Ureter (tissue), 1 donor: Measurements from ENCODE around the gene SYTL2. TPM values are rescaled to one million over a fixed set of nuclear protein-coding genes. Genes with fewer than 3 reads are reported as not detected.

Source experiments
- DNase-seq: peaks from one replicate; pipeline ENCODE4 v3.0.0-alpha.2; 2020; ENCODE audit warnings: low spot score
- total RNA-seq: library from RNA; stranded (reverse); gene quantifications from one replicate; pipeline ENCODE4 v1.2.4, GENCODE V29; 2023
- donor health status: DM: yes; HTN: yes; CAD: no.

The SYTL2 gene
- total RNA-seq, 1 donor from 2014 or later = 254 TPM

DNA sequence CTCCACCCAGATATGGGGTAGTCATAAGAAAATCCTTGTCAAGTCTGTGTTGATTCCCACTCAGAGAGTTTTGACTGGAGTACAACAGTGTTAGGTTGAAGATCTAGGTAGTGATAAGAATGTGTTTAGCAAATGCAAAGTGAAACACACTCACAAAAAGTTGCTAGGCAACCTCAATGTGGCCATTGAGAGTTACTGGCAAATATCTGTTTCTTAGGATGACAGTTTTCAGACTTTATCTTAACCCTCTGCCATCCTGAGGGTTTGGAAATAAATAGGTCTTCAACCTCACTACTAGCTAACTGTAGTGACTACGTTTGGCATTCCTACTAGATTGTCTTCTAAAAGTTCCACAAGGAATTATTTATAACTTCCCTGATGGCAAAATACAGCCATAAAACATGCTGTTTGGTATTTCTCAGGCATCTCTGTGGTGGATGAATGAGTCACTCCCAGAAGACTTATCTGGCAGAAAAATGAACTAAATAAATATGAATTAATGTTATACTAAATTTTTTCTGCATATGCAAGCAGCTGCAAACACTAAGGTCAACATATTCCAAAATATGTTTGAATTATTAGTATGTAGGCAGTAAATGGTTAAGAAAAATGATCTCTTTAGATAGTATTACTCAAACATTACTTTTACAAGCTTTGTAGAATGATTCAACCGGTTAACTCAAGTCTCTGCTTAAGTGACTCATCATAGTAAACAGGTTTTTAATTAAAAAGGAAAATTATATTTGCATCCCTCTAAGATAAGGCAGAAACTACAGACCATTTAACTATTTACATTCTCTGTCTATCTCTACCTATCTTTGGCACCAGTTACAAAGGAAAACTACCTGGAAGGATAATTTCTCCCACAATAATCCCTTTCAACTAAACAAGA, 17.1 kb upstream of the SYTL2 start:
- no peak for DNase-seq

DNA sequence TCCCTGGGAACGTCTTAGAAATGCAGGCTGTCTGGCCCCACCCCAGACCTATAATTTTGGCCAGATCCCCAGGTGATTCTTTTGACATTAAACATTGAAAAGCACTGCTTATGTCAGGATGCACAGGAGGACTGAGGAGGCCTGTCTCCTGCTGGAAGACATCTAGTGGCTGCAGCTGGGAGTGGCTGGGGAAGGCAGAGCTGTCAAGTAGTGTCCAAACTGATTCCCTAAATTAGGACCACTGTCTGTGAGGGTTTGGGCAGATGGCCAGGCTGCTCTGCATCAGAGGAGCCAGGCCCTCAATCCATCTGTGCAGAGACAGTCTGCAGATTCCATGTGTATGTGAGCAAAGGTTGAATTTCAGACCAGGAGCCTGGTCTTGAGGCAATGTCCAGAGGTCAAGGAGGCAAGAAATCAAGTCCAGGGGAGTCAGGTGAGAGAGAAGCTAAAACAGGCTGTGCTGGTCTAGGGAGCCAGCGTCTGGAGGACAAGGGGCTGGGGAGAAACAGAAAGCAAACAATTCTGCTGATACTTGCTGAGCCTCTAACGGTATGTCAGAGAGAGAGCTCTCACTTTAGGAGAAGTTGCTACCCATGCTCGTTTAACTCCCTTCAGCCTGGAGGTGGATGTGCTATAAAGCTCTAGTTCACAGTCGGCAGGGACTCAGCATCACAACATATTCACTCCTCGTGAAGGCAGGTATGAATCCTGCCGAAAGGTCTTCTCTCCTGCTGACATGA, 15.3 kb upstream of the SYTL2 start:
- no peak for DNase-seq

DNA sequence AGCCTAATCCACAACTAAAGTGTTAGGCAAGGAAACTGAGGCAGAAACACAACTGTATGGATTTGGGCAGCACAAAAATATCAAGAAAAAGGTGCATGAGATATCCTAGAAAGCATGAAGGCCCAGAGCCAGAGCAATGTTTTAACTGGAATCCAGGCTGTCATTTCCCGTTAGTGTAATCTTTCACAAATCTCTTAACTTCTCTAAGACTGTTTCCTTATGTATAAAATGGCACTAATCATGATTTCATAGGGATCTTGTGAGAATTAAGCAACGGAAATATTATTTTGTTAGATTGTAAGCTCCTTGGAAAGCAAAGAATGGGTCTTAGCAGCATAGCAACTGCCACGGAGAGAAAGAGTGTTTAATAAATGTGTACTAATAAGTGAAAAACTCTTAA, 14.7 kb upstream of the SYTL2 start:
- no peak for DNase-seq

DNA sequence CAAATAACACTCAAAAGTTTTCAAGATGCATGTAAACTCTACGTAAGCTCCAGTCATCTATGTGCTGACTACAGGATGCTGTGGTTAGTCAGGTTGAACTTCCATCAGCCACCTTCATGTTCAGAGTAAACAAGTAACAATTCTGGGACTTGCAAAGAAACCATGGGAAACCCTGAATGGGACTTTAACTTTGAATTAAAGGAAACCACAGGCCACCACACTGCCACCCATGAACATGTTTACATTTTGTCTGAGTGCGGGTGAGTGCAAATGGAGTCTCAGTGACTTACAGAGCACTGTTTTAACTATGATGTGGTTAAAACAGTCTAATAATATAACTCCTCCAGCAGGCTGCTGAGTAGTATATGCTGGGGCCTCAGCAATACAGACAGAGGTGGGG, 12.9 kb upstream of the SYTL2 start:
- DNase-seq = no peak

DNA sequence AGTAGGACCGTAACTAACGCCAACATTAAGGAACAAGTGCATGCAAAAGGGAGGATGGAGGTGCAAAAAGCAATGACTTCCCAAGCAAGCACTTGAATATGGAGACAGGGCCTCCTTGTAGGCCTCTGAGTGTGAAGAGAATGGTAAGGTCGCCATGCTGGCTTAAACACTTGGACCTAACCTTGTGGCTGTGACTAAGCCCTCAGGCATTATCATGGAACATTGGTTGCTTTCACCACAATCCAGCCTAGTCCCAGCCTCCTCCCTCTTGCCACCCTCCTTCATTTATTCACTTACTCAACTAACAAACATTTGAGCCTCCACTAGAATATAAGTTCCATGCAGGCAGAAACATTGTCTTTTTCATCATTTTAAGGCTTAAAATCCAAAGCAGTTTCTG, 11.9 kb upstream of the SYTL2 start:
- DNase-seq = no peak

DNA sequence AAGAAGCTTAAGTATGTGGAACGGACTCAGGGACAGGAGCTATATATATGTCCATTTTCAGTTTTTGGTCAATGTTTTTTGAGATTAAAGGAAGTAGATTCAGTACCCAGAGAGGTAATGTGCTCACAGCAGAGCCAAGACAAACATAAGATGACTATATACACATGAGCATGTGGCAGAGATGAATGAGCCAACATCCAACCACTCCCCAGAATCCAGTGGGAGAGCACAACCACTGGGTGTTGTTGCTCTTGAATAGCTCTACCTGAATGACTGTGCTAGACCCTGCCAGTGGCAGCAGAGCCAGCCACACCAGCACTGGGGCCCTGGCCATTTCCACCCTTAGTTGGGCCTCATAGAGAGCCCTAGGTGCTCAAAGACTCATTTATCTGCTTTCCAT, 10.7 kb upstream of the SYTL2 start:
- DNase-seq = no peak

DNA sequence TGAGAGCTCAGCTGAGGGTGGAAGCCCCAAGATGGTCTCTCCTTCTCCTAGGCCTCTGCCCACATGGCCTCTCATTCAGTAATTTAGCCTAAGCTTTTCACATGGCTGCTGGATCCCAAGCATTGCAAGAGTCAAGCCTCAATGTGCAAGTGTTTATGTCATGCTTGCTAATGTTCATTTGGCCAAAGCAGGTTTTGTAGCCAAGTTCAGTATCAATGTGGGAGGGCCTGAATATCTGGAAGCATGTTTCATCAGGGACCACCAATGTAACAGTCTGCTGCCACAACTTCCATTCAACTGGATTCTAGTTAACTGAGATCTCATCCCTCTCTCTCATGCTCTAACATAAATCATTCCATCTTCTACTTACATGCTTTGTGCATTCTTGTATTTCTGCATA, 8.5 kb upstream of the SYTL2 start:
- no peak for DNase-seq

DNA sequence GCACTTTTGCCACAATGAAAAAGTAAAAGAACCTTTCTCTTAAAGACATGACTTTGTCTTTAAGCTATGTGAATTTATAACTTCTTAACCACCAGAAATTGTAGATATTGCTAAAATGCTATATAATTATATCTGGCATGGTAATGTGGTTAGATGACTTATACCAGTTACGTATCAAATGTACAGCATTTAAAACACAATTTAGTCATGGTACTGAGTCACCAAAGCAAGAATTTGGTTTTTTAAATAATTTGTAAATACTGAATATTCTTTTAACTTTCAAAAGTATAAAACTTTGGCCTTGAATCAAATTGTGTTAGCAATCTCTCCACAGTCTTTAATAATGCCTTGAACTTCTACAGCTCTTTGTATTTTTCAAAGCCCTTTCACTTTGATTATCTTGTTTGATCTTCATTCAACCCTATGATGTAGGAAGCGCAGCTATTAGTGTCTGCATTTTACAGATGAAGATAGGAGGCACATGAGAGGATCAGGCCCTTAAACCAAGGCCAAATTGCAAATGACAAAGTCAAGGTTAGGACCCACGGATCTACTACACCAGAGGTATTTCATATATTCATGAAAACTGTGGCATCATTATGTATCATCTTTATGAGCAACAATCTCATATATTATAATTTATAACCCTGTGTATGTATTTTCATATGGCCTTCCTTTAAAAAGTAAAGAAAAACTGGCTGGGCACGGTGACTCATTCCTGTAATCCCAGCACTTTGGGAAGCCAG, 4.4 kb upstream of the SYTL2 start:
- no peak for DNase-seq

DNA sequence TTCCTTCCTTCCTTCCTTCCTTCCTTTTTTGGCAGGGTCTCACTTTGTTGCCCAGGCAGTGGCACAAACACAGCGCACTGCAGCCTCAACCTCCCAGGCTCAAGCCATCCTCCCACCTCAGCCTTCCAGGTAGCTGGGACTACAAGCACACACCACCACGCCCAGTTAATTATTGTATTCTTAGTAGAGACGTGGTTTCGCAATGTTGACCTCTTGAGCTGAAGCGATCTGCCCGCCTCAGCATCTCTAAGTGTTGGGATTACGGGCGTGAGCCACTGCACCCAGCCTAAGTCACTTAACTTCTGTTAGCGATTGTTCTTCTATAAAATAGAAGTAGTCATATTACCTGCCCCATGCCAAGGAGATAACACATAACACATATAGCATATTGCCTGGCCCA, 2.8 kb upstream of the SYTL2 start:
- no peak for DNase-seq

DNA sequence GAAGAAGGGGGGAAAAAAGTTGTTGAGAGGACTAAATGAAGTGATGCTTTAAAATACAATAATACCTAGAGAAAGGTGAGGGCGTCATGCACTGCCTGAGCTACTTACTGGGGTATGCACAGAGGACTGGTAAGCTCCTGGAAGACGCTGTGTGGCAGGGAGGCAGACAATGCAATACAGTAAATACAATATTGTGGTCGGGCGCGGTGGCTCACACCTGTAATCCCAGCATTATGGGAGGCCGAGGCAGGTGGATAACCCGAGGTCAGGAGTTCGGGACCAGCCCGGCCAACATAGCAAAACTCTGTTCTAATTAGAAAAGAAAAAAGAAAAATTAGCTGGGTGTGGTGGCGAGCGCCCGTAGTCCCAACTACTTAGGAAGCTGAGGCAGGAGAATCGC, 683 bp upstream of the SYTL2 start:
- no peak for DNase-seq

- DNase-seq = no peak
These were observed 445 bp downstream of the SYTL2 start for GRCh38 chr11:85810521-85810870.

- no peak for DNase-seq
These were observed 1.1 kb downstream of the SYTL2 start for GRCh38 chr11:85809863-85810262.

- DNase-seq = no peak
These were observed 1.8 kb downstream of the SYTL2 start for GRCh38 chr11:85809191-85809590.

GRCh38 chr11:85806876-85807275, 4.1 kb downstream of the SYTL2 start:
- DNase-seq = peak; percentile 56

- no peak for DNase-seq
These were observed 4.9 kb downstream of the SYTL2 start for GRCh38 chr11:85806016-85806415.

DNA sequence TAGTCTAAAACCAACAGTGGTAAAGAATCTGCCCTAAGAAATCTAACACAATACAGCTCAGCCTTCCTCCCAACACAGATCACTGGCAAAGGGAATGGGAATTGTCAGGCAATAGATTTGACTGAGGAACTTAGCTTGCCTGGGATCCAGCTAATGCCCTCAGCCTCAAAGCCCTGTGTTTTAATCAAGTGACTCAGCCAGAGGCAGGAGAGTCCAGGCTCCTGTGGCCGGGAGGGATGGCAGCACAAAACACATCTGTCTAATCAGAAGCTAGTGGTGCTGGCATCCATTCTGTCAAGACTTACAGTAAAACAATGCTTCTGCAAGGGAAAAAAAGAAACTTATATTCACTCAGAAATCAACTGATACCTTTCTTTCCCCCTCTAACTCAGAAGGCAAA, 5.6 kb downstream of the SYTL2 start:
- no peak for DNase-seq

DNA sequence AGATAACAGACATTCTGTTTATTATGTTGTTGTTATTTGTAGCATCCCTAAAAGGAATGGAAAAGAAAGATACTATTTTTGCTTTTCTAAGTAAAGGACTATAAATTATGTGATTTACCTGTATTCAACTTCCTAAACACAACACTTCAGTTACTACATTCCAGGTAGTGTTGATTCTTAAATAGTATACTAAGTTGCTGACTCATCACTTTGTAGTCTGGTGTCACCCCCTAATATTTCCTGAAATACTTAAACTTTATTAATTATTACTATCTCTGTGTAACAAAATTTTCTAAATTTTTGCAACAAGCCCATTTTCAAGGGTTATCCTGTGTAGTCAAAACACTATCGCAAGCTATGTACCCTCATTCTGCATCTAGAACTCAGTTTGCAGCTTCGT, 7.0 kb downstream of the SYTL2 start:
- no peak for DNase-seq

DNA sequence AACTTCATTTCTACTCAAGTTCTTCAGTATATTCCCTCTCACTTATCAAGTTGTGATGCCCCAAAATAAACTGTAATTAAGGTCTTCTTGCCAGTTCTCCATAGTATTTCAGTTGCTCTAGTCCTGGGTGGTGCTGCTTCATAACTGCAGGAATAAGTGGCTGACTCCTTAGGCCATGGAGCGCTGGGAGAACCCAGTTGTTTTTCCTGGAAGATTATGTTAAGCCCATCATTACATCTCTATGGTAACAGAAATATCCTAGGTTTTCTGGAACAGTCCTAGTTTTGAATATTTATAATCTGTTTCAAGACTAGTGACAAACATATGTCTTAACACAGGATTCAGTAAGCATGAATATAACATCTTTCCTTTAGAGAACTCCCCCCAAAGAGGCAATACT, 7.6 kb downstream of the SYTL2 start:
- no peak for DNase-seq

DNA sequence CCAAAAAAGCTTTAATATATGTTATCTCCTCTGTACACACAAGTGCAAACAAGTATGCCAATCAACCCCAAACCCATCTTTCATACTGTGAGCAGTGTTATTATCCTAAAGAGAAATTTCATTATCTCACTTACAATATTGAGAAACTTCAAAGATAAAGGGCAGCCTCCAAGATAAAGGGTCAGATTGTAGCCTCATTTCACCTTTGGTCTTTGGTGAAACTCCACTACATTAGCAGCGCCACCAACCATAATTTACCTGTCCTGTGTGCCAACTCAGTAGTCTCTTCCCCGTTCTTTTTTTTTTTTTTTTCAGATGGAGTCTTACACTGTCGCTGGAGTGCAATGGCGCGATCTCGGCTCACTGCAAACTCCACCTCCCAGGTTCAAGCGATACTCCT, 9.4 kb downstream of the SYTL2 start:
- no peak for DNase-seq

DNA sequence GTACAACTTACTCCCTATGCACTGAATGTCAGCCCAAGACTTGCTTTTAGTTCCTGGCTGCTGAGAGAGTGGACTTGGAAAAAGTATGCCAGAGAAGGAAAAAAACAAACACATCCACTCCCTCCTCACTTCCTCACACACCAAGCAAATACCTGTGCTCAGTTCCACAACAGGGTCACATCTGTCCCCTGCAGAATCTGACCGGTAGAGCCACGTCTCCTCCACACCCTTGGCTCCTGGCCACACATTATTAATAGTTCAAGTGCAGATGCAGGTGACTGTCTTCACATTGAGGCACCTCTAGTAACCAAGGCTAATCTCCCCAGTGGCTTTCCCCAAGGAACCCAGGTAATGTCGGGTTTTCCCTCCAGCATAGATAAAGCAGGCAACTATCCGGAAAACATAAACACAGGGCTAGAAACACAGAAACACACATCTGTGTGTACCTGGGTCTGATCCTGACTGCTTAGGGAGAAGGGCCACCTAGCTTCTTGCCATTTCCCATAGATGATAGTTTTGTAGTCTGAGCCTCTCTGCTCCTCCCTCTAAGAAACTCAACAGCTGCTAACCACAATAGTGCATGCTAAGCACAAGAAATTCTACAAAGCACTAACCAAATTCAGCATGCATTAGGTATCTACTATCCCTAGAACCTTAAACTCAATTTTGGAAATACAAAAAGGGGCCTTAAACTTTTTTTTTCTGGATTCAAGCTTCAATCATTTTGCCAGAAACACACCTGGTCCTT, 10.2 kb downstream of the SYTL2 start:
- DNase-seq = no peak

DNA sequence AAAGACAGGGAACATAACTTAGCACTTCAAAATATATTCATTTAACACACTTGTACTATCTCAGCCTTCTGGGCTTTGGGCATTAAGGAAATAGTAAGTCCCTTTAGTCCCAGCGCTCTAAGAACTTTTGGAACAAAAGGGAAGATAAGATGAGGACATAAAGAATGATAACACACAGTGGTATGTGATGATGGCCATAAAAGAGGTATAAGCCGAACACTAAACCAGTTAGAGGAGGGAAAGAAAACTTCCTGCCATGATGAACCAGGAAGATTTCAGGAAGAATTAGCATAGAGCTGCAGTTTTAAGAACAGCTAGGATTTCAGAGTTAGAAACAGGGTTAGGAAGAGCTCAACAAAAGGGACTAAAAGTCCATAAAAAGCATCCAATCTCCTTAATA, 11.8 kb downstream of the SYTL2 start:
- DNase-seq = no peak

DNA sequence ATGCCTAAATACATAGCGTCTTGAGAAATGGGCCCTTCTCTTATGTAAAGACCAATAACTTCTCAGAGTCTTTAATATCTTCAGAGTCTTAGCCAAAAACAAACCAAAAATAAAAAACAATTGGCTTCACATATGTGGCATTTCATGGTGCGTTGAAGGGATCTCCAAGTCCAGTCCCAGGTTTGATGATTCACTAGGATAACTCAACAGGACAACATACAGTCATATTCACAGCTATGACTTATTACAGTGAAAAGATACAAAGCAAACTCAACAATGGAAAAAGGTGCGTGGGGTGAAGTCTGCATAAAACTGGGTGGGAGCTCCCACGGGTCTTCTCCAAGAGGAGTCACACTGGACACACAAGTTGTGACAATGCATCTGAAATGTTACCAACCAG, 12.6 kb downstream of the SYTL2 start:
- no peak for DNase-seq
